NB4 (cell line): ENCODE results near the gene SMAD3.
"Not testable (repeated sequence)": the region's sequence is repeated elsewhere in the genome, so short reads cannot be mapped to it uniquely, and the experiment has no call there.

Experiments
- DNase-seq: peaks from one replicate; pipeline ENCODE4 v3.0.0; 2010; ENCODE audit warnings: low read depth
- H3K4me3 ChIP-seq: one replicate; pipeline ENCODE4 v1.5.1; 2011; ENCODE audit warnings: mild to moderate bottlenecking, low read depth, low read length, moderate library complexity
- CTCF ChIP-seq: IDR thresholded peaks from one replicate; pipeline ENCODE4 v1.5.1; 2012; ENCODE audit warnings: low read depth, low read length
- MAX ChIP-seq: IDR thresholded peaks from 2 replicates; pipeline ENCODE4 v1.6.1; 2011; ENCODE audit warnings: low read depth, low read length
- MYC ChIP-seq: IDR thresholded peaks from 2 replicates; pipeline ENCODE4 v1.6.1; 2011; ENCODE audit warnings: low read depth, low read length
- POLR2A ChIP-seq: IDR thresholded peaks from 2 replicates; pipeline ENCODE4 v1.6.1; 2011; ENCODE audit warnings: mild to moderate bottlenecking; ENCODE audit not compliant: insufficient read length; ENCODE audit errors: extremely low read depth

SMAD3 gene

GRCh38 chr15:67065531-67066005 lies at the start of gene SMAD3:
SMAD3 (plus strand) TSS chr15:67065602; CDS start chr15:67066155, 553 bp downstream.
- DNase-seq: peak; percentile 95
- peak; percentile 55; the same call in 1 of the 2 replicates for TF ChIP-seq MAX
- TF ChIP-seq CTCF: no peak
- peak; percentile 69; the same call in 1 of the 2 replicates for TF ChIP-seq MYC
- peak; percentile 55 for TF ChIP-seq POLR2A
- peak within 1 kb of the TSS; percentile 81 for H3K4me3 ChIP-seq

- no peak for TF ChIP-seq POLR2A
- peak; percentile 29 for DNase-seq
- H3K4me3 ChIP-seq: no peak overlapping the region
These were observed 48.1 kb upstream of the SMAD3 start for GRCh38 chr15:67017311-67017710.

GRCh38 chr15:67018026-67018425 lies 47.4 kb upstream of the SMAD3 start:
- no peak overlapping the region for H3K4me3 ChIP-seq
- DNase-seq: no peak
- no peak for TF ChIP-seq MYC
- TF ChIP-seq MAX: no peak

GRCh38 chr15:67018441-67018840 lies 47.0 kb upstream of the SMAD3 start:
- no peak overlapping the region for H3K4me3 ChIP-seq
- TF ChIP-seq MAX (no peak), POLR2A (no peak), CTCF (no peak), MYC (no peak)
- no peak for DNase-seq

- TF ChIP-seq CTCF (no peak), MYC (no peak), POLR2A (no peak), MAX (no peak)
- no peak for DNase-seq
- H3K4me3 ChIP-seq: no peak overlapping the region
These were observed 46.3 kb upstream of the SMAD3 start for GRCh38 chr15:67019069-67019468.

- H3K4me3 ChIP-seq: no peak overlapping the region
- TF ChIP-seq MYC: no peak
- no peak for TF ChIP-seq MAX
- TF ChIP-seq CTCF: no peak
- no peak for TF ChIP-seq POLR2A
- peak; percentile 27 for DNase-seq
These were observed 45.4 kb upstream of the SMAD3 start for GRCh38 chr15:67019884-67020520.

GRCh38 chr15:67020668-67021067 lies 44.7 kb upstream of the SMAD3 start:
- DNase-seq, H3K4me3 ChIP-seq: not testable (repeated sequence)
